ENCODE measurements around the gene SPATA6L.

The SPATA6L gene

GRCh38 chr9:4569101-4569500 is 97.2 kb downstream of the SPATA6L start:
- Histone ChIP-seq H3K9me3 (ENCODE audit: control insufficient read depth, low read length) (no peaks in the 10 kb centered on the region), H3K36me3 (ENCODE audit: control insufficient read depth, insufficient read depth, low read length) (no peaks in the 10 kb centered on the region), H3K27ac (ENCODE audit: insufficient read depth, low read length, poor library complexity, severe bottlenecking) (no peak overlapping the region), H3K4me3 (ENCODE audit: insufficient read depth, low read depth, low read length, poor library complexity, severe bottlenecking) (no peak overlapping the region), H3K27me3 (replicated peaks; ENCODE audit: control insufficient read depth, insufficient read depth, low read length, poor library complexity, severe bottlenecking) (no peaks in the 10 kb centered on the region), H3K4me1 (ENCODE audit: control insufficient read depth, insufficient read depth, low read length, poor library complexity, severe bottlenecking) (peaks cover 6% of the 10 kb centered on the region)
- DNase-seq = no peak

- no peak for DNase-seq
- Histone ChIP-seq H3K36me3 (ENCODE audit: control insufficient read depth, insufficient read depth, low read length) (no peaks in the 10 kb centered on the region), H3K9me3 (ENCODE audit: control insufficient read depth, low read length) (no peaks in the 10 kb centered on the region), H3K27ac (ENCODE audit: insufficient read depth, low read length, poor library complexity, severe bottlenecking) (no peak overlapping the region), H3K4me3 (ENCODE audit: insufficient read depth, low read depth, low read length, poor library complexity, severe bottlenecking) (no peak overlapping the region), H3K4me1 (ENCODE audit: control insufficient read depth, insufficient read depth, low read length, poor library complexity, severe bottlenecking) (peaks cover 10% of the 10 kb centered on the region), H3K27me3 (replicated peaks; ENCODE audit: control insufficient read depth, insufficient read depth, low read length, poor library complexity, severe bottlenecking) (no peaks in the 10 kb centered on the region)
Measured at GRCh38 chr9:4567601-4568000, 98.7 kb downstream of the SPATA6L start.

- Histone ChIP-seq H3K36me3 (ENCODE audit: control insufficient read depth, insufficient read depth, low read length) (no peaks in the 10 kb centered on the region), H3K4me3 (ENCODE audit: insufficient read depth, low read depth, low read length, poor library complexity, severe bottlenecking) (no peak overlapping the region), H3K27ac (ENCODE audit: insufficient read depth, low read length, poor library complexity, severe bottlenecking) (no peak overlapping the region), H3K27me3 (replicated peaks; ENCODE audit: control insufficient read depth, insufficient read depth, low read length, poor library complexity, severe bottlenecking) (no peaks in the 10 kb centered on the region), H3K4me1 (ENCODE audit: control insufficient read depth, insufficient read depth, low read length, poor library complexity, severe bottlenecking) (peaks cover 9% of the 10 kb centered on the region), H3K9me3 (ENCODE audit: control insufficient read depth, low read length) (no peaks in the 10 kb centered on the region)
- DNase-seq = no peak
Measured at GRCh38 chr9:4566806-4567205, 99.5 kb downstream of the SPATA6L start.

GRCh38 chr9:4563105-4563504 is 103.2 kb downstream of the SPATA6L start:
- Histone ChIP-seq H3K4me3 (ENCODE audit: insufficient read depth, low read depth, low read length, poor library complexity, severe bottlenecking) (no peak overlapping the region), H3K4me1 (ENCODE audit: control insufficient read depth, insufficient read depth, low read length, poor library complexity, severe bottlenecking) (peaks cover 9% of the 10 kb centered on the region)
- DNase-seq = no peak

GRCh38 chr9:4559261-4560182 is 106.8 kb downstream of the SPATA6L start:
- H3K27me3 ChIP-seq (replicated peaks; ENCODE audit: control insufficient read depth, insufficient read depth, low read length, poor library complexity, severe bottlenecking) = no peaks in the 10 kb centered on the region
- no peak overlapping the region for H3K4me3 ChIP-seq (ENCODE audit: insufficient read depth, low read depth, low read length, poor library complexity, severe bottlenecking)
- peaks cover 9% of the 10 kb centered on the region for H3K4me1 ChIP-seq (ENCODE audit: control insufficient read depth, insufficient read depth, low read length, poor library complexity, severe bottlenecking)
- H3K36me3 ChIP-seq (ENCODE audit: control insufficient read depth, insufficient read depth, low read length) = no peaks in the 10 kb centered on the region
- no peak overlapping the region for H3K27ac ChIP-seq (ENCODE audit: insufficient read depth, low read length, poor library complexity, severe bottlenecking)
- H3K9me3 ChIP-seq (ENCODE audit: control insufficient read depth, low read length) = no peaks in the 10 kb centered on the region
- no peak for DNase-seq

More at GRCh38 chr9:4563105-4563504, 103.2 kb downstream of the SPATA6L start:
- Histone ChIP-seq H3K9me3 (ENCODE audit: control insufficient read depth, low read length) (no peaks in the 10 kb centered on the region), H3K27ac (ENCODE audit: insufficient read depth, low read length, poor library complexity, severe bottlenecking) (no peak overlapping the region), H3K36me3 (ENCODE audit: control insufficient read depth, insufficient read depth, low read length) (no peaks in the 10 kb centered on the region), H3K27me3 (replicated peaks; ENCODE audit: control insufficient read depth, insufficient read depth, low read length, poor library complexity, severe bottlenecking) (no peaks in the 10 kb centered on the region)

GRCh38 chr9:4558371-4558998 is 107.8 kb downstream of the SPATA6L start:
- H3K9me3 ChIP-seq (ENCODE audit: control insufficient read depth, low read length) = no peaks in the 10 kb centered on the region
- H3K4me1 ChIP-seq (ENCODE audit: control insufficient read depth, insufficient read depth, low read length, poor library complexity, severe bottlenecking) = peaks cover 9% of the 10 kb centered on the region
- no peaks in the 10 kb centered on the region for H3K36me3 ChIP-seq (ENCODE audit: control insufficient read depth, insufficient read depth, low read length)
- H3K4me3 ChIP-seq (ENCODE audit: insufficient read depth, low read depth, low read length, poor library complexity, severe bottlenecking) = no peak overlapping the region
- H3K27ac ChIP-seq (ENCODE audit: insufficient read depth, low read length, poor library complexity, severe bottlenecking) = no peak overlapping the region
- no peak for DNase-seq
- H3K27me3 ChIP-seq (replicated peaks; ENCODE audit: control insufficient read depth, insufficient read depth, low read length, poor library complexity, severe bottlenecking) = no peaks in the 10 kb centered on the region

GRCh38 chr9:4555236-4555635 is 111.0 kb downstream of the SPATA6L start:
- Histone ChIP-seq H3K27me3 (replicated peaks; ENCODE audit: control insufficient read depth, insufficient read depth, low read length, poor library complexity, severe bottlenecking) (no peaks in the 10 kb centered on the region), H3K4me1 (ENCODE audit: control insufficient read depth, insufficient read depth, low read length, poor library complexity, severe bottlenecking) (peaks cover 4% of the 10 kb centered on the region), H3K4me3 (ENCODE audit: insufficient read depth, low read depth, low read length, poor library complexity, severe bottlenecking) (no peak overlapping the region), H3K9me3 (ENCODE audit: control insufficient read depth, low read length) (no peaks in the 10 kb centered on the region), H3K27ac (ENCODE audit: insufficient read depth, low read length, poor library complexity, severe bottlenecking) (no peak overlapping the region), H3K36me3 (ENCODE audit: control insufficient read depth, insufficient read depth, low read length) (no peaks in the 10 kb centered on the region)
- no peak for DNase-seq

- no peaks in the 10 kb centered on the region for H3K36me3 ChIP-seq (ENCODE audit: control insufficient read depth, insufficient read depth, low read length)
- H3K27ac ChIP-seq (ENCODE audit: insufficient read depth, low read length, poor library complexity, severe bottlenecking) = no peak overlapping the region
- no peaks in the 10 kb centered on the region for H3K9me3 ChIP-seq (ENCODE audit: control insufficient read depth, low read length)
- DNase-seq = no peak
- no peaks in the 10 kb centered on the region for H3K27me3 ChIP-seq (replicated peaks; ENCODE audit: control insufficient read depth, insufficient read depth, low read length, poor library complexity, severe bottlenecking)
- no peak overlapping the region for H3K4me3 ChIP-seq (ENCODE audit: insufficient read depth, low read depth, low read length, poor library complexity, severe bottlenecking)
- peaks cover 4% of the 10 kb centered on the region for H3K4me1 ChIP-seq (ENCODE audit: control insufficient read depth, insufficient read depth, low read length, poor library complexity, severe bottlenecking)
Measured at GRCh38 chr9:4553951-4554381, 112.3 kb downstream of the SPATA6L start.

- H3K36me3 ChIP-seq (ENCODE audit: control insufficient read depth, insufficient read depth, low read length) = no peaks in the 10 kb centered on the region
- H3K4me1 ChIP-seq (ENCODE audit: control insufficient read depth, insufficient read depth, low read length, poor library complexity, severe bottlenecking) = peaks cover 4% of the 10 kb centered on the region
- H3K4me3 ChIP-seq (ENCODE audit: insufficient read depth, low read depth, low read length, poor library complexity, severe bottlenecking) = no peak overlapping the region
- DNase-seq = no peak
- H3K9me3 ChIP-seq (ENCODE audit: control insufficient read depth, low read length) = no peaks in the 10 kb centered on the region
- H3K27ac ChIP-seq (ENCODE audit: insufficient read depth, low read length, poor library complexity, severe bottlenecking) = no peak overlapping the region
- no peaks in the 10 kb centered on the region for H3K27me3 ChIP-seq (replicated peaks; ENCODE audit: control insufficient read depth, insufficient read depth, low read length, poor library complexity, severe bottlenecking)
Measured at GRCh38 chr9:4550777-4551484, 115.3 kb downstream of the SPATA6L start.

All from effector memory CD4-positive, alpha-beta T cell (primary cell).